HCT116 (cell line): ENCODE results near the gene RAB13. TPM values are rescaled to one million over a fixed set of nuclear protein-coding genes. Genes with fewer than 3 reads are reported as not detected.

Source experiments
- ATAC-seq: fragments of 200-7000 bp; cut with Tn5 transposase; 2 replicates; pipeline ENCODE4 v1.9.1; 2020; ENCODE audit warnings: mild to moderate bottlenecking, moderate library complexity
- BruUV-seq: library from RNA; stranded (reverse); fragments of 400-500 nt; replicated peaks from 2 replicates; lab custom pipeline; 2021; lab: Mats Ljungman, UMichigan
- CTCF ChIA-PET: fragments of 300-600 bp; sonication (Branson Sonifier 250); formaldehyde crosslinking; loops from one replicate; lab custom pipeline; 2021; ENCODE audit warnings: antibody characterized with exemption; lab: Charles Lee
- POLR2A ChIA-PET: fragments of 300-600, 350-600 bp; sonication (Branson Sonifier 250); formaldehyde crosslinking; loops from one replicate; lab custom pipeline; 2021; ENCODE audit warnings: antibody characterized with exemption; lab: Charles Lee
- RAD21 ChIA-PET, 2 experiments: fragments of 300-600 bp; sonication (Branson Sonifier 250); formaldehyde crosslinking; loops; one replicate each; lab custom pipeline; 2023; ENCODE audit warnings: low total read pairs in 2 of 2; ENCODE audit not compliant: uncharacterized antibody in 2 of 2, unreplicated experiment in 2 of 2, low non-redundant PET in 1 of 2; lab: Charles Lee
- DNase-seq: peaks from one replicate; pipeline ENCODE4 v3.0.0-alpha.2; 2010; ENCODE audit warnings: low read depth, low spot score
- H2AFZ ChIP-seq: fragments of 200-600 bp; shearing (Covaris generic), sonication (generic); 2 replicates; pipeline ENCODE4 v1.6.1; 2017; ENCODE audit warnings: low read depth, mixed run types, mixed read lengths, antibody characterized with exemption, low read length; ENCODE audit not compliant: poor library complexity, severe bottlenecking
- H3K27ac ChIP-seq: 2 replicates; pipeline ENCODE4 v1.5.1; 2012; ENCODE audit warnings: low read depth, low read length
- H3K27me3 ChIP-seq: fragments of 200-600 bp; sonication (generic); 2 replicates; pipeline ENCODE4 v1.6.1; 2016; ENCODE audit warnings: mixed run types, low read length, mixed read lengths; ENCODE audit not compliant: insufficient read depth
- H3K36me3 ChIP-seq, 2 experiments: fragments of 200-500 bp in 1 of 2; fragments of 200-600 bp in 1 of 2; sonication (Bioruptor generic) in 1 of 2; sonication (generic) in 1 of 2; 2 replicates each; pipeline versions ENCODE4 v1.5.1 to v1.6.1; 2014 to 2016; ENCODE audit warnings: low read length in 2 of 2, inconsistent platforms in 1 of 2, mixed read lengths in 1 of 2, mixed run types in 1 of 2; ENCODE audit not compliant: insufficient read depth in 2 of 2, control insufficient read depth in 1 of 2
- H3K4me1 ChIP-seq, 2 experiments: fragments of 200-600 bp in 1 of 2; sonication (generic) in 1 of 2; 2 replicates each; pipeline versions ENCODE4 v1.5.1 to v1.6.1; 2012 to 2017; ENCODE audit warnings: low read length in 2 of 2, inconsistent platforms in 1 of 2, mild to moderate bottlenecking in 1 of 2, mixed read lengths in 1 of 2, mixed run types in 1 of 2, moderate library complexity in 1 of 2; ENCODE audit not compliant: insufficient read depth in 2 of 2, control insufficient read depth in 1 of 2
- H3K4me2 ChIP-seq: fragments of 200-600 bp; sonication (generic); 2 replicates; pipeline ENCODE4 v1.6.1; 2017; ENCODE audit warnings: mixed run types, low read length, mixed read lengths
- H3K4me3 ChIP-seq, 2 experiments: fragments of 200-600 bp in 1 of 2; sonication (generic) in 1 of 2; replicated peaks in 1 of 2; 2 replicates each; pipeline ENCODE4 v1.5.1; 2011 to 2016; ENCODE audit warnings: low read length in 2 of 2, control low read depth in 1 of 2, low read depth in 1 of 2, mild to moderate bottlenecking in 1 of 2, mixed read lengths in 1 of 2, mixed run types in 1 of 2
- H3K79me2 ChIP-seq: fragments of 200-600 bp; sonication (generic); 2 replicates; pipeline ENCODE4 v1.6.1; 2017; ENCODE audit warnings: mild to moderate bottlenecking, mixed run types, low read length, moderate library complexity, mixed read lengths; ENCODE audit not compliant: insufficient read depth
- H3K9ac ChIP-seq: fragments of 200-600 bp; sonication (generic); 2 replicates; pipeline ENCODE4 v1.6.1; 2016; ENCODE audit warnings: low read length, mixed read lengths
- H3K9me2 ChIP-seq: fragments of 200-600 bp; sonication (generic), shearing (Covaris generic); 2 replicates; pipeline ENCODE4 v1.6.1; 2017; ENCODE audit warnings: mixed run types, mild to moderate bottlenecking, moderate library complexity; ENCODE audit not compliant: insufficient read depth
- H3K9me3 ChIP-seq, 2 experiments: fragments of 200-500 bp in 1 of 2; fragments of 200-600 bp in 1 of 2; sonication (Bioruptor generic) in 1 of 2; sonication (generic) in 1 of 2; 2 replicates each; pipeline ENCODE4 v1.6.1; 2014 to 2017; ENCODE audit warnings: low read length in 2 of 2, mixed read lengths in 2 of 2, inconsistent platforms in 1 of 2, low read depth in 1 of 2, mild to moderate bottlenecking in 1 of 2, mixed run types in 1 of 2, moderate library complexity in 1 of 2; ENCODE audit not compliant: control insufficient read depth in 1 of 2, insufficient read depth in 1 of 2
- H4K20me1 ChIP-seq: fragments of 200-600 bp; sonication (generic), shearing (Covaris generic); 2 replicates; pipeline ENCODE4 v1.6.1; 2017; ENCODE audit warnings: mixed run types, mild to moderate bottlenecking, moderate library complexity; ENCODE audit not compliant: insufficient read depth
- CTCF ChIP-seq, 3 experiments: fragments of 200-600 bp in 1 of 3; sonication (generic) in 1 of 3; IDR thresholded peaks in 2 of 3; conservative IDR thresholded peaks in 1 of 3; 2 replicates each; pipeline ENCODE4 v1.5.1; 2012 to 2017; ENCODE audit warnings: low read depth in 2 of 3, low read length in 2 of 3, antibody characterized with exemption in 1 of 3, borderline replicate concordance in 1 of 3, control low read depth in 1 of 3, mild to moderate bottlenecking in 1 of 3, mixed read lengths in 1 of 3, mixed run types in 1 of 3, moderate library complexity in 1 of 3; ENCODE audit not compliant: insufficient read depth in 1 of 3
- EGR1 ChIP-seq: IDR thresholded peaks from 2 replicates; pipeline ENCODE4 v1.6.1; 2012; ENCODE audit warnings: low read depth
- ELF1 ChIP-seq: IDR thresholded peaks from 2 replicates; pipeline ENCODE4 v1.6.1; 2012; ENCODE audit warnings: low read depth, borderline replicate concordance
- EZH2 ChIP-seq: fragments of 200-600 bp; sonication (generic); IDR thresholded peaks from 2 replicates; pipeline ENCODE4 v1.6.1; 2017; ENCODE audit warnings: antibody characterized with exemption, mixed run types
- POLR2A ChIP-seq: IDR thresholded peaks from 2 replicates; pipeline ENCODE4 v1.7.0; 2011; ENCODE audit warnings: borderline replicate concordance; ENCODE audit not compliant: insufficient read depth, insufficient read length; ENCODE audit errors: extremely low read depth
- RAD21 ChIP-seq: IDR thresholded peaks from 2 replicates; pipeline ENCODE4 v1.6.1; 2012; ENCODE audit warnings: low read depth, mild to moderate bottlenecking
- REST ChIP-seq: IDR thresholded peaks from 2 replicates; pipeline ENCODE4 v1.6.1; 2012; ENCODE audit warnings: low read depth
- SP1 ChIP-seq: IDR thresholded peaks from 2 replicates; pipeline ENCODE4 v1.6.1; 2012; ENCODE audit warnings: low read depth
- SRF ChIP-seq: IDR thresholded peaks from 2 replicates; pipeline ENCODE4 v1.6.1; 2012; ENCODE audit warnings: low read depth
- ZBTB33 ChIP-seq: IDR thresholded peaks from 2 replicates; pipeline ENCODE4 v1.6.1; 2011; ENCODE audit warnings: mild to moderate bottlenecking, low read length, moderate library complexity; ENCODE audit not compliant: insufficient replicate concordance; ENCODE audit errors: extremely low read depth
- ZFX ChIP-seq: fragments of 450-650 bp; IDR thresholded peaks from 2 replicates; pipeline ENCODE4 v1.6.1; 2017
- intact Hi-C: fragments of 100-400 bp; cut with micrococcal nuclease; formaldehyde crosslinking; loops from 2 replicates; pipeline ENCODE4 v1.10.0; 2022
- total RNA-seq: library from RNA; stranded (reverse); gene quantifications from one replicate; pipeline ENCODE4 v1.2.1, GENCODE V29; 2021; ENCODE audit not compliant: unreplicated experiment
- TF ChIP-seq, protein P1 (sequence below): IDR thresholded peaks from 2 replicates; pipeline ENCODE4 v1.6.1; 2012

RAB13 gene
- total RNA-seq, 1 experiment from 2014 or later = 93.6 TPM

- CTCF ChIA-PET = no interaction called here
Measured at GRCh38 chr1:154000420-154000819, 14.3 kb upstream of the RAB13 start.

More at GRCh38 chr1:154000420-154000819, 14.3 kb upstream of the RAB13 start:
- H3K27me3 ChIP-seq = no peaks in the 10 kb centered on the region
- H4K20me1 ChIP-seq = no peaks in the 10 kb centered on the region
- H3K4me2 ChIP-seq = no peak overlapping the region
- no peak overlapping the region for H3K9ac ChIP-seq
- no peak for ATAC-seq
- TF ChIP-seq SRF (no peak), REST (no peak), POLR2A (no peak), EZH2 (no peak), CTCF (IDR thresholded peaks at IDR 0.05 in 2 of 3, conservative IDR thresholded peaks at IDR 0.05 in 1 of 3; ENCODE audit: borderline replicate concordance in 1 of 3, insufficient read depth in 1 of 3, low read depth in 2 of 3, low read length in 2 of 3) (no peak), ZFX (no peak), ZBTB33 (no peak), SP1 (no peak), RAD21 (no peak), ELF1 (no peak), EGR1 (no peak)
- TF ChIP-seq, protein P1, sequence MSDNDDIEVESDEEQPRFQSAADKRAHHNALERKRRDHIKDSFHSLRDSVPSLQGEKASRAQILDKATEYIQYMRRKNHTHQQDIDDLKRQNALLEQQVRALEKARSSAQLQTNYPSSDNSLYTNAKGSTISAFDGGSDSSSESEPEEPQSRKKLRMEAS = no peak
- H3K79me2 ChIP-seq = no peaks in the 10 kb centered on the region
- DNase-seq = no peak
- H2AFZ ChIP-seq = no peak overlapping the region
- intact Hi-C loops = no loop called here
- H3K9me2 ChIP-seq = no peaks in the 10 kb centered on the region
- ChIA-PET POLR2A (interaction anchor here (2.2 kb wide), 1 partner anchor 10 kb away, joined by 23 read pairs; the partner anchor contains the start of gene RPS27), RAD21 (no interaction called here)
- no TSS peak for BruUV-seq
- no peak overlapping the region for H3K27ac ChIP-seq
- no peaks in the 10 kb centered on the region for H3K9me3 ChIP-seq
- no peak overlapping the region for H3K4me3 ChIP-seq
- H3K36me3 ChIP-seq = no peaks in the 10 kb centered on the region
- peaks cover 5 to 19% of the 10 kb centered on the region in 2 experiments for H3K4me1 ChIP-seq
